ENCODE results near the gene GIMAP1. TPM values are rescaled to one million over a fixed set of nuclear protein-coding genes. Genes with fewer than 3 reads are reported as not detected.

Gene GIMAP1
- total RNA-seq, 1 experiment from 2014 or later, result not detected

DNA sequence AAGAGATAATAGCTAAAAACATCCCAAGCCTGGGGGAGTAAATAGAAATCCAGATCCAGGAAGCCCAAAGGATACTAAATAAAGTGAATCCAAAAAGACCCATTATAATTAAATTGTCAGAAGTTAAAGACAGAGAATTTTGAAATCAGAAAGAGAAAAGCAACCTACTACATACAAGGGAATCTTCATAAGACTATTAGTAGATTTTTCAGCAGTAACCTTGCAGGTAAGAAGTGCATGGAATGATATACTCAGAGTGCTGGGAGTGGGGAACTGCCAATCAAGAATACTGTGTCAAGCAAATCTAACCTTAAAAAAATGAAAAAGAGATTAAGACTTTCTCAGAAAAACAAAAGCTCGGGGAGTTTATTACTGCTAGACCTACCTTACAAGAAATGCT lies 13.2 kb upstream of the GIMAP1 start:
- Histone ChIP-seq H3K27me3 (replicated peaks) (no peaks in the 10 kb centered on the region), H3K27ac (no peak overlapping the region), H3K9me3 (replicated peaks) (no peaks in the 10 kb centered on the region; the same call in 1 of the 2 replicates), H3K36me3 (no peaks in the 10 kb centered on the region), H3K4me3 (no peak overlapping the region), H3K4me1 (replicated peaks) (no peaks in the 10 kb centered on the region)
- no peak for DNase-seq (ENCODE audit: low read depth in 1 of 2, low spot score in 2 of 2)

DNA sequence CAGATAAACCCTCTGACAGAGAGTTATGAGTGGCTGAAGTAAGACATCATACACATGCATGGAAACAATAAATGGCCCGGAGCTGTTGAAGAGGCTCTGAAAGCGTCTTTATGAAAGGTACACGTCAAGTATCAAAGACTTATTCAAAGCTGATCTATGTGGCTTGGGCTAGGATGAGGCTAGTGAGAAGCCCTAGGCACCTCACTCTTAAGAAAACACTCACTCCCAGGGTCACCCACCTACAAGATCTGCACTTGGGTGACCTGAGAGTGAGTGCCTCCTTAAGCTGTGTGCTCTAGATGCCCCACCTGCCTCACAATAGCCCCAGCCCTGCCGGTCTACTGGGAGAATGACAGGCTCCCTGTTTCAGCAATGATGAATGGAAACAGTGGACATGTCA lies 1.1 kb upstream of the GIMAP1 start:
- no peaks in the 10 kb centered on the region for H3K4me1 ChIP-seq (replicated peaks)
- H3K9me3 ChIP-seq (replicated peaks), result no peaks in the 10 kb centered on the region
- H3K27ac ChIP-seq, result no peak overlapping the region
- no peaks in the 10 kb centered on the region for H3K36me3 ChIP-seq
- H3K4me3 ChIP-seq, result no peak overlapping the region
- no peaks in the 10 kb centered on the region for H3K27me3 ChIP-seq (replicated peaks)
- no peak for DNase-seq (ENCODE audit: low read depth in 1 of 2, low spot score in 2 of 2)

DNA sequence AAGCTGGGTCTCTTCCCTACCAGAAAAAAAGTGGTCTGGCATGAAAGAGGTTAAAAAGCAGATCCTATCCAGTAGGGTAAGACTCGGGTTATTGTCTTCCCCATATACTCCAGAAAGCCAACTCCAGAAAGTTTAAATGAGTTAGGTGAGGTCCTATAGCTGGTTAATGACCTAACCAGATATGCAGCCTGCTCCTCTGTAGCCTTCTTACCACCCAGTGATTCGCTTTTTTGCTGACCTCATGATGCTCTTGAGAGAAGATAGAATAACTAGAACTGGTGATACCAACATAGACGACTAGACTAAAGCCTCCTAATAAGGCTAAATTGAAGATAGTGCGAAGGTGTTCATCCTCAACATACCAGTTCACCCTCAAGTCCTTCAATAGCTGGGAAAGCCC lies 675 bp upstream of the GIMAP1 start:
- no peak for DNase-seq (ENCODE audit: low read depth in 1 of 2, low spot score in 2 of 2)
- no peaks in the 10 kb centered on the region for H3K27me3 ChIP-seq (replicated peaks)
- no peaks in the 10 kb centered on the region for H3K9me3 ChIP-seq (replicated peaks)
- no peaks in the 10 kb centered on the region for H3K36me3 ChIP-seq
- H3K27ac ChIP-seq, result no peak overlapping the region
- no peak overlapping the region for H3K4me3 ChIP-seq
- H3K4me1 ChIP-seq (replicated peaks), result no peaks in the 10 kb centered on the region

DNA sequence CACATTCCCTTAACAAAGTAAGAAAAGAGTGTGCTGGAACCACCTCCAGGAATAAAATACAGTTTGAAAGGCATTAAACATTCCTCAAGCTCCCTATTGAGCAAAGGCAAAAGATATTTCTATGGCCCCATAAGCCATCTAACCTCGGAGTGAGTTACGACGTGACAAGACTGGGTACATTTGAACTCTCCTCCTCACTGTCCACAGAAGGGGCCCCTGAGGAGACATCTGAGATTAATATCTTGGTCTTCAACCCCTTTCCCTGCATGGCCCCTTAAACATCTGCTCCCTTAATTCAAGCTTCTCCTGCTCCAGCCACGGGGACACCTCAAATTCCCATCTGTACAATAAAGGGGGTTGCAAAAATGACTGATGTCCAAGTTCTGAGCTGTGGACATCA lies 526 bp downstream of the GIMAP1 start:
- no peaks in the 10 kb centered on the region for H3K4me1 ChIP-seq (replicated peaks)
- no peak overlapping the region for H3K27ac ChIP-seq
- H3K36me3 ChIP-seq, result no peaks in the 10 kb centered on the region
- no peak for DNase-seq (ENCODE audit: low read depth in 1 of 2, low spot score in 2 of 2)
- H3K27me3 ChIP-seq (replicated peaks), result no peaks in the 10 kb centered on the region
- no peak overlapping the region for H3K4me3 ChIP-seq
- H3K9me3 ChIP-seq (replicated peaks), result no peaks in the 10 kb centered on the region

DNA sequence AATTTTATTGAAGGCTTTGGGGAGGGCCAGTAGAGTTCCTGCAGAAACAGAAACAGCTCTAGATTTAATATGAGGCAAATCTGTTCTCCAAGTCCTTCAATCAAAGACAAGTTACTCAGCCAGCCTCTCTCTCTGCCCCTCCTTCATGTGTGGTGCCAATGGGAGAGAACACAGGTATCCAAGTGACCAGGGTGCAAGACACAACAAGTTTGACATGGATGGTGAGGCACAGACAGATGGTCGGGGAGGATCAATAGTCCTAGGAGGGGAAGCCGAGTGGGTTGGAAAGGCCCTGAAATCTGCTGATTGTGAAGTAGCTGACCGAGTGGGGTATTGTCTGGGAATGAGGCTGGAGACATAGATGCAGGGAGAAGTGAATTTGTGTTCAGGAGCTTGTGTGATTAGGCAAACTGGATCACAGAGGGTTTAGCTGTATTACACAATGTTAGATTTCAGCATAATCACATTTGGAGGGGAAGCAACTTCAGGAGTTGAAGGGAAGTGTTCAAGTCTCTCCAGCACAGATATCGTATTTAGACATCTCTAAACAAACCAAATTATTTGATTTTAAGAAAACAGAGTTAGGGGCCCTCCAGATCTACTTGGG lies 1.5 kb downstream of the GIMAP1 start:
- Histone ChIP-seq H3K4me1 (replicated peaks) (no peaks in the 10 kb centered on the region), H3K36me3 (no peaks in the 10 kb centered on the region), H3K27me3 (replicated peaks) (no peaks in the 10 kb centered on the region), H3K4me3 (no peak overlapping the region), H3K9me3 (replicated peaks) (no peaks in the 10 kb centered on the region), H3K27ac (no peak overlapping the region)
- no peak for DNase-seq (ENCODE audit: low read depth in 1 of 2, low spot score in 2 of 2)

DNA sequence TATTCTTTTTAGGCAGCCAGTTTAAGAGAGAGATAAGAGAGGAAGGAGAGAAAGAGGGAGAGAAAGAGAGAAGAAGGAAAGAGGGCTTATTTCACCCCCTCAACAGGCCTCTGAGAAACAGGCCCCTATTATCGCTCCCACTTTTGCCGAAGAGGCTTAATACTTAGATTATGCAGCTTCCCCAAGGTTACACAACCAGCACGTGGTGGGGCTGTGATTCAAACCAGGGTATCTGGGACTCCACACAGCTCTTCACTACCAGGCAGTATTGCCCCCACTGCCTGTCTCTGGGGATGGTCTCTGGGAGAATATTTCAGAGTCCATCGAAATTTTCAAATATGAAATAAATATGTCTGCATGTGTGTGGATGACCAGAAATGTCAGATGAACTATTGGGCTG lies 3.0 kb downstream of the GIMAP1 start:
- DNase-seq (ENCODE audit: low read depth in 1 of 2, low spot score in 2 of 2), result no peak
- no peaks in the 10 kb centered on the region for H3K9me3 ChIP-seq (replicated peaks)
- no peaks in the 10 kb centered on the region for H3K36me3 ChIP-seq
- H3K4me3 ChIP-seq, result no peak overlapping the region
- no peaks in the 10 kb centered on the region for H3K27me3 ChIP-seq (replicated peaks)
- H3K27ac ChIP-seq, result no peak overlapping the region
- H3K4me1 ChIP-seq (replicated peaks), result no peaks in the 10 kb centered on the region

DNA sequence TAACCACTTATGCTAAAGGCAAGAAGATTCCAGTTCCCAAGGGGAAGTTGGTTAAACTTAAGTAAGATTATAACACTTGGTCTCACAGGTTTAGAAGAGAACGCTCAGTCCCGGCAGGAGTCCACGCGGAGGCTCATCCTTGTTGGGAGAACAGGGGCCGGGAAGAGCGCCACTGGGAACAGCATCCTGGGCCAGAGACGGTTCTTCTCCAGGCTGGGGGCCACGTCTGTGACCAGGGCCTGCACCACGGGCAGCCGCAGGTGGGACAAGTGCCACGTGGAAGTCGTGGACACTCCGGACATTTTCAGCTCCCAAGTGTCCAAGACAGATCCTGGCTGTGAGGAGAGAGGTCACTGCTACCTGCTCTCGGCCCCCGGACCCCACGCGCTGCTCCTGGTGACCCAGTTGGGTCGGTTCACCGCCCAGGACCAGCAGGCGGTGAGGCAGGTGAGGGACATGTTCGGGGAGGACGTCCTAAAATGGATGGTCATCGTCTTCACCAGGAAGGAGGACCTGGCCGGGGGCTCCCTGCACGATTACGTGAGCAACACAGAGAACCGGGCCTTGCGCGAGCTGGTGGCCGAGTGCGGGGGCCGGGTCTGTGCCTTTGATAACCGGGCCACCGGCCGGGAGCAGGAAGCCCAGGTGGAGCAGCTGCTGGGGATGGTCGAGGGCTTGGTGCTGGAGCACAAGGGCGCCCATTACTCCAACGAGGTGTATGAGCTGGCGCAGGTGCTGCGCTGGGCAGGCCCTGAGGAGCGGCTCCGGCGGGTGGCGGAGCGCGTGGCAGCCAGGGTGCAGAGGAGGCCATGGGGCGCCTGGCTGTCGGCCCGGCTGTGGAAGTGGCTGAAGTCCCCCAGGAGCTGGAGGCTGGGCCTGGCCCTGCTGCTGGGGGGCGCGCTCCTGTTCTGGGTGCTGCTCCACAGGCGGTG lies 3.8 kb downstream of the GIMAP1 start:
- DNase-seq (ENCODE audit: low read depth in 1 of 2, low spot score in 2 of 2), result no peak
- Histone ChIP-seq H3K9me3 (replicated peaks) (no peaks in the 10 kb centered on the region), H3K27me3 (replicated peaks) (no peaks in the 10 kb centered on the region), H3K36me3 (no peaks in the 10 kb centered on the region), H3K4me3 (no peak overlapping the region), H3K4me1 (replicated peaks) (no peaks in the 10 kb centered on the region), H3K27ac (no peak overlapping the region)

DNA sequence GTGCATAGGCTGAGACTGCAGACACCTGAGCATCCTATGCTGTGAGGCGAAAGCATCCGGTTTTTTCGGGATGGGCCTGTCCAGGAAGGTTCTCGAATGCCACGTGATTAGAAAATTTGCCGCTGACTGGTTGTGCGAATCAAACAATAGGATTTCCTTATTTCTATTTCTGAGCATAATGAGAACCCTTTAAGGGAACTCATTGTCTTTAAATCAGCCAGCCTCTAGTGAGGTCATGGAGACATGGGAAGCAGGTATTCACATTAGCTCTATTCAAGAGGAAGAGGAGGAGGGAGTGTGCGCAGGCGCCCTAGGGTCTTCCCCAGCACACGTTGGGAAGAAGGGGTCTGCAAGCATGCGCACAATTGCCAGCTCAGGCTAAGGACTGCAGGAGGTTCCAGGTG lies 5.6 kb downstream of the GIMAP1 start:
- Histone ChIP-seq H3K4me1 (replicated peaks) (no peaks in the 10 kb centered on the region), H3K27ac (no peak overlapping the region), H3K27me3 (replicated peaks) (no peaks in the 10 kb centered on the region), H3K4me3 (no peak overlapping the region), H3K9me3 (replicated peaks) (no peaks in the 10 kb centered on the region), H3K36me3 (no peaks in the 10 kb centered on the region)
- no peak for DNase-seq (ENCODE audit: low read depth in 1 of 2, low spot score in 2 of 2)

DNA sequence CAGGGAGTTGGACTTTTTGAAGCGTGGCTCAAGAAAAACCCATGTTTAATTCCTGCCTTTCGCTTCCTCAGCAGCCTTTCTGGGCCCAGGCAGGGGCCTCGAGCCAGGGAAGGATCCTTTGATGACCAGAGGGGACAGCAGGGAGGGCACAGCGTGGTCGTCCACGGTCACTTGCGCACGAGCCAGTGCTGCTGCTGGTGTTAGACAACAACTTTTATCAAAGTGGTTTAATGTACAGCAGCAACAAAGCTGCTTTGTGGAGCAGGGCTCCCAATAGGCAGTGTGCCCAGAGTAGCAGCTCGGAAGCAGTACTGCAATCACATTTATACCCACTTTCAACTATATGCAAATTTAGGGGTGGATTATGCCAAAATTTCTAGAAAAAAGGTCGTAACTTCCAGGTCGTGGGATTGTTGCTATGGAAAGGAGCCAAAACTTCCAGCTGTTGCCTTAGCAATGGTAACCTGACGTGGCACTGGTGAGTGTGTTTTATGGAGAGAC lies 6.1 kb downstream of the GIMAP1 start:
- no peaks in the 10 kb centered on the region for H3K36me3 ChIP-seq
- H3K27ac ChIP-seq, result no peak overlapping the region
- no peaks in the 10 kb centered on the region for H3K4me1 ChIP-seq (replicated peaks)
- DNase-seq (ENCODE audit: low read depth in 1 of 2, low spot score in 2 of 2), result no peak
- no peaks in the 10 kb centered on the region for H3K9me3 ChIP-seq (replicated peaks)
- no peaks in the 10 kb centered on the region for H3K27me3 ChIP-seq (replicated peaks)
- H3K4me3 ChIP-seq, result no peak overlapping the region

DNA sequence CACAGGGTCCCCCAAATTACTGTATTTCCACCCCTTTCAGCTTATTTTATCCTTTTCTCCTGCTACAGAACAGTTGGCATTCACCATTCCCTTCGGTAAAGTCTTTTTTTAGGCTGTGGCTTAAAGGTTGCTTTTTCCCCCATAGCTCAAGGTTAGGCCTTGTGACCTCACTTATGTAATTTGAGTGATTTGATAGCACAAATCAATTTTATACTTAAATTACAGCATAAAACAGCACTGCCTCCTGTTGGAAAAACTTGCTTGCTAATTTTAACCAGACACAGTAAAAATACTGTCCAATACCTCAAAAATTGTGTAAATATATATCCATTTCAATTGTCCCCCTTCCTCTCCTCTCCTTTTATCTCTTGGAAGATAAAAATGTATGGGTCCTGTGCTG lies 7.1 kb downstream of the GIMAP1 start:
- no peak overlapping the region for H3K4me3 ChIP-seq
- H3K9me3 ChIP-seq (replicated peaks), result no peaks in the 10 kb centered on the region
- H3K27ac ChIP-seq, result no peak overlapping the region
- H3K27me3 ChIP-seq (replicated peaks), result no peaks in the 10 kb centered on the region
- H3K4me1 ChIP-seq (replicated peaks), result no peaks in the 10 kb centered on the region
- no peak for DNase-seq (ENCODE audit: low read depth in 1 of 2, low spot score in 2 of 2)
- H3K36me3 ChIP-seq, result no peaks in the 10 kb centered on the region

DNA sequence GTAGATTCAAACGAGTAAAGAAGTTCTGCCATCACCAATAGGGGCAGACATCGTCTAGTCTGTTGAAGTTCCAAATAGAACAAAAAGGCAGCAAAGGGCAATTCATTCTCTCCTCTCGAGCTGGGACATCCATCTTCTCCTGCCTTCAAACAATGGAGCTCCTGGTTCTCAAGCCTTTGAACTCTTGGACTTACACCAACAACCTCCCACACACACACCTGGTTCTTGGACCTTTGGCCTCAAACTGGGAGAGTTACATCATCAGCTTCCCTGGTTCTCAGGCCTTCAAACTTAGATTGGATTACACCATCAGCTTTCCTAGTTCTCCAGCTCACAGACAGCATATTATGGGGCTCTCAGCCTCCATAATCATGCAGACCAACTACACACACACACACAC lies 11.0 kb downstream of the GIMAP1 start:
- no peaks in the 10 kb centered on the region for H3K36me3 ChIP-seq
- H3K9me3 ChIP-seq (replicated peaks), result no peaks in the 10 kb centered on the region
- no peaks in the 10 kb centered on the region for H3K4me1 ChIP-seq (replicated peaks)
- no peak for DNase-seq (ENCODE audit: low read depth in 1 of 2, low spot score in 2 of 2)
- no peak overlapping the region for H3K27ac ChIP-seq
- H3K27me3 ChIP-seq (replicated peaks), result no peaks in the 10 kb centered on the region
- no peak overlapping the region for H3K4me3 ChIP-seq

DNA sequence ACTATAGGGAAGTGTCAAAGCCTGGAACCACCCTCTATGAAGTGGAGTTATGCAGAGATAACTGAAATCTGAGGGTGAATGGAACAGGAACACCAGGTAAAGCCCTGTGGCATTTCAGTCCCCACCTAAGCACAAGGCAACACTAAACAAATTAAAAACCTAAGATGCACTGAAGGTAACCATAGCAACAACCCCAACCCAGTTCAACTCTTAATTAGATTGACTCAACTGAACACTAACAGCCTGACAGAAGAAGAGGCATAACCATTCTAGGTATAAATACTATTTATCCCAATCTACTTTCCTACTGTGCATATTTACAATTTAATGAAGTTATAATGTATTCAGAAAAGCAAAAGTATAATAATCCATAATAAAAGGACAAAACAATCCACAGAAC lies 11.6 kb downstream of the GIMAP1 start:
- H3K4me3 ChIP-seq, result no peak overlapping the region
- no peaks in the 10 kb centered on the region for H3K4me1 ChIP-seq (replicated peaks)
- no peaks in the 10 kb centered on the region for H3K9me3 ChIP-seq (replicated peaks)
- no peaks in the 10 kb centered on the region for H3K36me3 ChIP-seq
- no peak for DNase-seq (ENCODE audit: low read depth in 1 of 2, low spot score in 2 of 2)
- no peaks in the 10 kb centered on the region for H3K27me3 ChIP-seq (replicated peaks)
- no peak overlapping the region for H3K27ac ChIP-seq

DNA sequence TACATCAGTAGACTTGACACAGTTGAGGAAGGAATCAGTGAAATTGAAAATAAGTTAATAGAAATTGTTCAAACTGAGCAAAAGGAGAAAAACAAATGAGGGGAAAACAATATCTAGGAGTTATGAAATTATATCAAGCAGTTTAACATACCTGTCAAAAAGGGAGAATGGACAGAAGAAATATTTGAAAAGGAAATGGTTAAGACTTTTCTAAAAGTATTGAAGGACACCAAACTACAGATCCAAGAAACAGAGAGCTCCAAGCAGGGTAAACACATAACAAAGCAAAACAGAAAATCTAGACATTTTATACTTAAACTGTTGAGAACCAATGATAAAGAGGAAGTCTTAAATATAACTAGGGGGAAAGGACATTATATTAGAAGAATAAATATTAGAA lies 12.2 kb downstream of the GIMAP1 start:
- no peak for DNase-seq (ENCODE audit: low read depth in 1 of 2, low spot score in 2 of 2)
- Histone ChIP-seq H3K36me3 (no peaks in the 10 kb centered on the region), H3K4me1 (replicated peaks) (no peaks in the 10 kb centered on the region), H3K9me3 (replicated peaks) (no peaks in the 10 kb centered on the region), H3K27ac (no peak overlapping the region), H3K27me3 (replicated peaks) (no peaks in the 10 kb centered on the region), H3K4me3 (no peak overlapping the region)

DNA sequence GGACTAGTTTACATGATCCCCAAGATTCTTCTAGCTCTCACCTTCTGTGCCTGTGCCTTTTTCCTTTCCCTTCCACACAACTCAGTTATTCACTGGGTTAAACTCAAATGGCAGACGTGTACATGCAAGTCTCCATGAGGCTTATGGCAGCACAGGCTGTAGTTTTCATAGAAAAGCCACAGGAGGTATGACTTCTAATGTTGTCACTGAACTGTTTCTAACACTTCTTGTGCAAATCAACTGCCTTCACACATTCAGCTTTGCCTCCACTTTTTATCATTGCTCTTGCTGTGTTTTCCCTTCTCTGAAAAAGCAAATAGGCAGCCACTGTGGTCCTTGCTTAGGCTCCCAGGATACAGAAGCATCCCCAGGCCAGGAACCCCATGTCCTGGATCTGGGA lies 15.5 kb downstream of the GIMAP1 start:
- Histone ChIP-seq H3K36me3 (no peaks in the 10 kb centered on the region), H3K4me1 (replicated peaks) (no peaks in the 10 kb centered on the region), H3K4me3 (no peak overlapping the region), H3K27ac (no peak overlapping the region), H3K9me3 (replicated peaks) (no peaks in the 10 kb centered on the region), H3K27me3 (replicated peaks) (no peaks in the 10 kb centered on the region; the same call in 1 of the 2 replicates)
- no peak for DNase-seq (ENCODE audit: low read depth in 1 of 2, low spot score in 2 of 2)

Data from SJSA1 (cell line).